PFSK-1 (cell line): ENCODE results near the gene ABCA5.

ENCODE experiments used
- FOXP2 ChIP-seq: optimal IDR thresholded peaks from 2 replicates; pipeline ENCODE3; 2011; ENCODE audit warnings: borderline replicate concordance, control low read depth, inconsistent platforms; ENCODE audit not compliant: insufficient read depth; ENCODE audit errors: extremely low read length, extremely low read depth
- POLR2AphosphoS5 ChIP-seq: IDR thresholded peaks from 2 replicates; pipeline ENCODE4 v1.6.1; 2012; ENCODE audit warnings: low read depth, mild to moderate bottlenecking, control low read depth, low read length, moderate library complexity
- SIN3A ChIP-seq: IDR thresholded peaks from 2 replicates; pipeline ENCODE4 v1.6.1; 2012; ENCODE audit warnings: mild to moderate bottlenecking, low read length, moderate library complexity, borderline replicate concordance; ENCODE audit not compliant: insufficient read depth
- TAF1 ChIP-seq: IDR thresholded peaks from 2 replicates; pipeline ENCODE4 v1.6.1; 2012; ENCODE audit warnings: low read length, control low read depth, borderline replicate concordance; ENCODE audit not compliant: insufficient read depth
- TF ChIP-seq, protein P1 (sequence below), 2 experiments: IDR thresholded peaks; 2 replicates each; pipeline versions ENCODE4 v1.6.1 to v1.8.0; 2011 to 2012; ENCODE audit warnings: low read depth in 2 of 2, low read length in 2 of 2, control low read depth in 1 of 2, inconsistent platforms in 1 of 2, mild to moderate bottlenecking in 1 of 2, moderate library complexity in 1 of 2; ENCODE audit not compliant: insufficient read depth in 1 of 2

Gene ABCA5

DNA sequence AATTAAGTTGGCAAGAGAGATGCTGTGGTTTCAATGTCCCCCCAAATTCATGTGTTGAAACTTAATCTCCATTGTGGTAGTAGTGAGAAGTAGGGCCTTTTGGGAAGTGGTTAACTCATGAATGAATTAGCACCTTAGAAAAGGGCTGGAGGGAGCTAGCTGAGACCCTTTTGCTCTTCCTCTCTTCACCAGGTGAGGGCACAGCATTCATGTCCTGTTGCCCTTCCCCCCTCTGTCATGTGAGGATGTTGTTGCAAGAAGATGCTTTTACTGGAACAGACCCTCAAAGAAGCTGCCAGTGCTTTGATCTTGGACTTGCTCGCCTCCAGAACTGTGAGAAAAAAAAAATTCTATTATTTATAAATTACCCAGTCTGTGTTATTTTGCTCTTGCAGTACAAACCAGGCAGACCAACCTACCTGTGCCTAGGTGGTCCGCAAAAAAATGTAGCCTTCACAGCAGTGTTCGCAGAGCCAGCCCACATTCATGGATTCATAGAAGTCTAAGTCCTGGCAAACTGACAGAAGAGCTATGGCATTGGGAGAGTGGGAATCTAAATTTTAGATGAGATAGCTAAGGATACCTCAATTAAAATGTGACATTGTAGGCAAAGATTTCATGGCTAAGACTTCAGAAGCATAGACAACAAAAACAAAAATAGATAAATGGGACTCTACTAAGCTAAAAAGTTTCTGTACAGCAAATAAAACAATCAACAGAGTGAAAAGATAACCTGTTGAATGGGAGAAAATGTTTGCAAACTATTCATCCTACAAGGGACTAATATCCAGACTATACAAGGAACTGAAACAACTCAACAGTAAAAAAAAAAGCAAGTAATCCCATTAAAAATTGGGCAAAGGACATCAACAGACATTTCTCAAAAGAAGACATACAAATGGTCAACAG lies 32.0 kb upstream of the ABCA5 start:
- TF ChIP-seq SIN3A (no peak), TAF1 (no peak), FOXP2 (no peak), POLR2AphosphoS5 (no peak)
- TF ChIP-seq, protein P1, sequence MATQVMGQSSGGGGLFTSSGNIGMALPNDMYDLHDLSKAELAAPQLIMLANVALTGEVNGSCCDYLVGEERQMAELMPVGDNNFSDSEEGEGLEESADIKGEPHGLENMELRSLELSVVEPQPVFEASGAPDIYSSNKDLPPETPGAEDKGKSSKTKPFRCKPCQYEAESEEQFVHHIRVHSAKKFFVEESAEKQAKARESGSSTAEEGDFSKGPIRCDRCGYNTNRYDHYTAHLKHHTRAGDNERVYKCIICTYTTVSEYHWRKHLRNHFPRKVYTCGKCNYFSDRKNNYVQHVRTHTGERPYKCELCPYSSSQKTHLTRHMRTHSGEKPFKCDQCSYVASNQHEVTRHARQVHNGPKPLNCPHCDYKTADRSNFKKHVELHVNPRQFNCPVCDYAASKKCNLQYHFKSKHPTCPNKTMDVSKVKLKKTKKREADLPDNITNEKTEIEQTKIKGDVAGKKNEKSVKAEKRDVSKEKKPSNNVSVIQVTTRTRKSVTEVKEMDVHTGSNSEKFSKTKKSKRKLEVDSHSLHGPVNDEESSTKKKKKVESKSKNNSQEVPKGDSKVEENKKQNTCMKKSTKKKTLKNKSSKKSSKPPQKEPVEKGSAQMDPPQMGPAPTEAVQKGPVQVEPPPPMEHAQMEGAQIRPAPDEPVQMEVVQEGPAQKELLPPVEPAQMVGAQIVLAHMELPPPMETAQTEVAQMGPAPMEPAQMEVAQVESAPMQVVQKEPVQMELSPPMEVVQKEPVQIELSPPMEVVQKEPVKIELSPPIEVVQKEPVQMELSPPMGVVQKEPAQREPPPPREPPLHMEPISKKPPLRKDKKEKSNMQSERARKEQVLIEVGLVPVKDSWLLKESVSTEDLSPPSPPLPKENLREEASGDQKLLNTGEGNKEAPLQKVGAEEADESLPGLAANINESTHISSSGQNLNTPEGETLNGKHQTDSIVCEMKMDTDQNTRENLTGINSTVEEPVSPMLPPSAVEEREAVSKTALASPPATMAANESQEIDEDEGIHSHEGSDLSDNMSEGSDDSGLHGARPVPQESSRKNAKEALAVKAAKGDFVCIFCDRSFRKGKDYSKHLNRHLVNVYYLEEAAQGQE (IDR thresholded peaks at IDR 0.05; ENCODE audit: insufficient read depth in 1 of 2, low read depth in 2 of 2, low read length in 2 of 2): no peak

DNA sequence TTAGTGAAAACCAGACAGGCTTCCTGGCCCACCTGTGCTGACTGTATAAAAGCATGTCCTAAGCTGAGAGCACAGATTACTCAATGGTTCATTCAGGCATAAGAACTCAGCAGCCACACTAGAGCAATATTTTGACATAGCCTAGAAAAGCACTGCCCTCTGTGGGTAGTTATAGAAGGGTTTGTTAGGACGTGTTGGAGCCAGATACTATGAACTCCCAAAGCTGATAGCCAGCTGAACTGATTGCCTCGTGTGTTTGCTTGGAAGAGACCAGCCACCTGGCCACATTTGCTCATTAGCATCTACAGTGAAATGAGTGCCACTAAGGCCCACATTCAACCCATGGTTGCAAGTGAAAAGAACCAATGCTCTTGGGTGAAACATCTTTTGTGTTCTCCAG lies 30.8 kb upstream of the ABCA5 start:
- TF ChIP-seq SIN3A (no peak), TAF1 (no peak), POLR2AphosphoS5 (no peak), FOXP2 (no peak)
- TF ChIP-seq, protein P1 (IDR thresholded peaks at IDR 0.05; ENCODE audit: insufficient read depth in 1 of 2, low read depth in 2 of 2, low read length in 2 of 2): no peak

DNA sequence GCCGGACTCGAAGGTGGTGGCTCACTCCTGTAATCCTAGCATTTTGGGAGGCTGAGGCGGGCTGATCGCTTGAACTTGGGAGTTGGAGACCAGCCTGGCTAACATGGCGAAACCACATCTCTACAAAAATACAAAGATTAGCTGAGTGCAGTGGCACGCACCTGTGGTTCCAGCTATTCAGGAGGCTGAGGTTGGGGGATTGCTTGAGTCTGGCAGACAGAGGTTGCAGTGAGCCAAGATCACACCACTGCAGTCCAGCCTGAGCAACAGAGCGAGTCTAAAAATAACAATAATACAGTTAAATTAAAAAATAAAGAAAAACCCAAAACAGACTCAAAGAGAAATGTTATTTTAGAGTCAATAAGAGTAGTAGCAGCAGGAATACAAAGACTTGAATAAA lies 29.7 kb upstream of the ABCA5 start:
- TF ChIP-seq, protein P1 (IDR thresholded peaks at IDR 0.05; ENCODE audit: insufficient read depth in 1 of 2, low read depth in 2 of 2, low read length in 2 of 2): no peak
- TF ChIP-seq POLR2AphosphoS5: no peak
- no peak for TF ChIP-seq SIN3A
- TF ChIP-seq FOXP2: no peak
- no peak for TF ChIP-seq TAF1

DNA sequence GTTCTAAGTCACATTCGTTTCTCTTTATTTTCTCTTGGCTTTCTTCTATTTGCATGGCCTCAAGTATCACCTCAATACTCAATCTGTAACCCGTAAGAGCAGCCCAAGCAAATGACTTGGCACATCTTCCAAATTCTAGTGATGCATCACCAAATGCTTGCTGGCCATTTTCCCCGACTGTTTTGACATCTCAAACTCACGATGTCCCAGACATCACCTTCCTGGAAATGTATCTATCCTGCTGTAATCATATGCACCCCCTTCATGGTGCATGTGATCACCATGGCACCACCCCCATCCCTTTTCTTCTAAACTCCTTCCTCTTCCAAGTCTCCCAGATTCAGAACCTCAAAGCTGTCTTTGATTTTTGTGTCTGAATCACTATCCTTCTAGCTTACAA lies 24.0 kb upstream of the ABCA5 start:
- no peak for TF ChIP-seq TAF1
- no peak for TF ChIP-seq SIN3A
- no peak for TF ChIP-seq POLR2AphosphoS5
- no peak for TF ChIP-seq FOXP2
- TF ChIP-seq, protein P1 (IDR thresholded peaks at IDR 0.05; ENCODE audit: insufficient read depth in 1 of 2, low read depth in 2 of 2, low read length in 2 of 2): no peak
